ENCODE results near the gene ANKS1B.

The ANKS1B gene

GRCh38 chr12:98814254-98814653, 1170.5 kb downstream of the ANKS1B start:
- DNase-seq (ENCODE audit: low spot score): no peak

- DNase-seq (ENCODE audit: low spot score): no peak
Observed at GRCh38 chr12:98812225-98812624, 1172.5 kb downstream of the ANKS1B start.

GRCh38 chr12:98808243-98808875, 1176.4 kb downstream of the ANKS1B start:
- DNase-seq (ENCODE audit: low spot score): no peak

GRCh38 chr12:98807187-98807586, 1177.5 kb downstream of the ANKS1B start:
- no peak for DNase-seq (ENCODE audit: low spot score)

GRCh38 chr12:98803468-98804209, 1181.1 kb downstream of the ANKS1B start:
- DNase-seq (ENCODE audit: low spot score): no peak

GRCh38 chr12:98799822-98800221, 1184.9 kb downstream of the ANKS1B start:
- no peak for DNase-seq (ENCODE audit: low spot score)

- DNase-seq (ENCODE audit: low spot score): no peak
Observed at GRCh38 chr12:98799146-98799810, 1185.5 kb downstream of the ANKS1B start.

GRCh38 chr12:98797200-98797599, 1187.5 kb downstream of the ANKS1B start:
- DNase-seq (ENCODE audit: low spot score): no peak

GRCh38 chr12:98796745-98797144, 1188.0 kb downstream of the ANKS1B start:
- DNase-seq (ENCODE audit: low spot score): no peak

GRCh38 chr12:98793121-98793520, 1191.6 kb downstream of the ANKS1B start:
- no peak for DNase-seq (ENCODE audit: low spot score)

- DNase-seq (ENCODE audit: low spot score): no peak
Observed at GRCh38 chr12:98791406-98791805, 1193.3 kb downstream of the ANKS1B start.

GRCh38 chr12:98788396-98788795, 1196.3 kb downstream of the ANKS1B start:
- DNase-seq (ENCODE audit: low spot score): no peak

- no peak for DNase-seq (ENCODE audit: low spot score)
Observed at GRCh38 chr12:98786653-98787052, 1198.1 kb downstream of the ANKS1B start.

GRCh38 chr12:98783420-98783819, 1201.3 kb downstream of the ANKS1B start:
- DNase-seq (ENCODE audit: low spot score): no peak

- no peak for DNase-seq (ENCODE audit: low spot score)
Observed at GRCh38 chr12:98780261-98780660, 1204.5 kb downstream of the ANKS1B start.

- DNase-seq (ENCODE audit: low spot score): no peak
Observed at GRCh38 chr12:98772818-98773217, 1211.9 kb downstream of the ANKS1B start.

- no peak for DNase-seq (ENCODE audit: low spot score)
Observed at GRCh38 chr12:98771811-98772752, 1212.7 kb downstream of the ANKS1B start.

GRCh38 chr12:98770230-98770629, 1214.5 kb downstream of the ANKS1B start:
- no peak for DNase-seq (ENCODE audit: low spot score)

- DNase-seq (ENCODE audit: low spot score): no peak
Observed at GRCh38 chr12:98769068-98769467, 1215.7 kb downstream of the ANKS1B start.

- no peak for DNase-seq (ENCODE audit: low spot score)
Observed at GRCh38 chr12:98767248-98767647, 1217.5 kb downstream of the ANKS1B start.

GRCh38 chr12:98763656-98764055, 1221.1 kb downstream of the ANKS1B start:
- DNase-seq (ENCODE audit: low spot score): peak; percentile 18

- DNase-seq (ENCODE audit: low spot score): no peak
Observed at GRCh38 chr12:98758331-98758730, 1226.4 kb downstream of the ANKS1B start.
